Fibroblast of upper back skin (primary cell): ENCODE data around the gene RADIL.

Source experiments
- DNase-seq: peaks from one replicate; pipeline ENCODE4 v3.0.0-alpha.2; 2013

RADIL gene

DNA sequence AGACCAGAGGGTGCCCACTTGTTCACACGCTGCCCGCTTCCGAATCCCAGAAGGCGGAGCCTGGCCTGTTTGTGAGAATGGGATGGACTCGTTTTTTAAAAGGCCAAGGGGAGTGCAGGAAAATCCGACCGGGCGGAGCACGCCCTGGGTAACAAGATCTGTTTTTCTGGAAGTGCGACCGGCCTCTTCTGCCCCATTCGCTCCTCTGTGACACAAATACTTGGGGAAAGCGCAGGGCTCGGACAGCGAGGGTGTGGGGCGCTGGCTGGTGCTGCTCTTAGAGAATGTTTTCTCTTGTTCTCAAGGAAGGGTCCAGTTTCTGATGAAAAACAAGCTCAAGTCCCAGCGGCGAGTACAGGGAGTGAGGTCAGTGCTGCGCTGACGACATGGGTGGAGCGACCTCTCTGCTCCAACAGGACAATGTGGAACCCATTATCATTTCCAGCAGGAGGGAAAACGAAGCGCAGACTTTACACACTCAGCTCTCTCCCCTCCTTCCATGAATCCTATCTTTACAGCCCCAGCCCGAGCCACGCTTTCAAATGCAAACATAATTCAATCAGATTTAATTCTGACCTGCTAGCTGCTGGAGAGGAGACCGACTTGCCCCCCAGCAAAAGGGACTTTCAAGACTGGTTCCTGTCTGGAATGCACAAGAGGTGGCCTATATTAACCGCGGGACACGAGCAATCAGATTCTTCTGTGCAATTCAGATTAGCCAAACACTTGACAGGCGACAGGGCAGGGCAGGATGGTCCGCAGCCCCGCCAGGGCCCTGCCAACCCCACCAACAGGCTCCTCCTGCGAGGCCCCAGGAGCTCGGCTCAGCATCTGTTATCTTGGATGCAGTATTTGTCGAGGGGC lies 1.1 kb downstream of the RADIL start:
- DNase-seq: peak; percentile 70

DNA sequence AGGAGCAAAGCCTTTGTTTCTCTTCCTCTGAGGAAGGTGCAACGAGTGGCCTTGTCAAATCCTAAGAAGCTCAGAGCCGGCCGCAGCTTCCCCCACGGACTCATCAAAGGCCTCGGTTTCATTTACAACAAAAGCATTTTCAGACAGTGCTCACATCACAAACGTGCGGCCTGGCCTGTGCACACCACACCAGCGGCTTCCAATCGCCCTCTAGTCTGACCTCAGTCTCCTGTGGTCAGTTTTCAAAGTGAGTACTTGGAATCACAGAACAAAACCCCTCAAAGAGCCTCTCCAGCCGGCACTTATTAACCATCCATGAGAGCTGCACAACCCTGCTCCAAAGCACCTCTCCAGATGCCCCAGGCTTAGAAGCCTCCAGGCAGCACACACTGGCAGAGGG lies 3.3 kb downstream of the RADIL start:
- peak; percentile 2 for DNase-seq

DNA sequence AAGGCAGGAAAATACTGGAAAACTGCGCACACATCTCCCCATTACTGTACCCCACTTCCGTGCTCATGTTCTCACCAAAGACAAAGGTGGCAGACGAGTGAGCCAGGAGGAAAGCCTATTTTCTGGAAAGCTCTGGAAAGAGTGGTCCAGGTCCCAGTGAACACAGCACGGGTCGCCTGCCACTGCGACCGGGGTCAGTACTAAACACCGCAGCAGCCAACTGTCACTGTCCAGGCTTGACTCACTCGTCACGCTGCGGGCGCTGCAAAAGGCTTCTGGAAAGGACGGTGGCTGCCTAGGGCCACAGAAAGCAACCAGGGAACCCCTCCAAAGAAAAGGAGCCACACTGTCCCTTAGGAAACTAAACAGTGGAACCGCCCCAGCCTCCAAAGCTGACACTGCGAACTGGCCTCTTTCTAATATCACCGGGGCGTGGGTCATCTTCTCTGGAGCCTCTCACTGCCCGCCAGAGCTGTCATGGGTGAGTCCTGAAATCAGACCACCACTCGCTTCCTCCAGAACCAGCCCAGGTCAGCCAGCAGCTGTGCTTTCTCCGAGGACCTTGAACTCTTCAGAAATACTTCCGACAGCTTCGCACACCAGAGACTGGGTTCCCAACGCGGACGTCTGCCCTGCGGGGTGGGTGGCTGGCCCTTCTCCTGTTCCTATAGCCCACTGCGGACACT lies 4.0 kb downstream of the RADIL start:
- no peak for DNase-seq

DNA sequence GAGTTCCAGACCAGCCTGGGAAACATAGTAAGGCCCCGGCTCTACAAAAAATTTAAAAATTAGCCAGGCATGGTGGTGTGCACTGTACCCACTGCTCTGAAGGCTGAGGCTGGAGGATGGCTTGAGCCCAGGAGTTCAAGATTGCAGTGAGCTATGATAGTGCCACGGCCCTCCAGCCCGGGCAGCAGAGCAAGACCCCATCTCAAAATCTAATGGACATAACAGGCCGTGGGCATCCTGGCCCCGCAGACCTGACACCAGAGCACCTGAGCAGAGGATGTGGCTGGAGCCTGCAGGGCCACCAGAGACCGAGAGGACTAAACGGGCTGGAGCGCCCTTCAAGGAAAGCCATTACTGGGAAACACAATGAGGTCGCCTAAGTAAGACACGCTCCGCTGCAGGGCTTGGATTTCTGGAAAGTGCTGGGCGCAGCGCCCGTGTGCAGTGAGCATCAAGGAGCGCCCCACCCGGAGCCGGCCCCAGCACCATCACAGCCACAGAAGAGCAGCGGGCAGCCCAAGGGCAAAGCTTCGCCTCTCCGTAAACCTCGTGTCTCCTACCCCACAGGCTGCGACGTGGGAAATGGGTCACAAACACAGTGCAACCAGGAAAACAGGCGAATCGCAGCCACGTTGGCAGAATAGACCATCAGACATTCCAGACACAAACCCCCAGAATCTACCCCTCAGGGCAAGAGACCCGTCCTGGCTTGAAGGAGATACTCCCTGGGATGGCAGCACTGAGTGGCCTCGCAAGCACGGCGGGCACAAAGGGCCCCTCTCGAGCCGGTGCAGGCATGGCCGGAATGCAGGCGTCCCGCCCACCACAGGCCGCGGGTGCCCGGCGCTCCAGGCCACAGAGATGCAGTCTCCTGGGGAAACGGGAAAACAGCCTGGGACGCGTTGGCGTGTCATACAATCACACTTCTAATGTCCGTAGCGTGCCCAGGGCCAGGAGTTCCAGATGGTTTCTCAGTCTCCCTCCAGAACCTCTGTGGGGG lies 4.9 kb downstream of the RADIL start:
- no peak for DNase-seq

GRCh38 chr7:4876586-4876985 lies 6.9 kb downstream of the RADIL start:
- no peak for DNase-seq

GRCh38 chr7:4875391-4875790 lies 8.1 kb downstream of the RADIL start:
- no peak for DNase-seq

DNA sequence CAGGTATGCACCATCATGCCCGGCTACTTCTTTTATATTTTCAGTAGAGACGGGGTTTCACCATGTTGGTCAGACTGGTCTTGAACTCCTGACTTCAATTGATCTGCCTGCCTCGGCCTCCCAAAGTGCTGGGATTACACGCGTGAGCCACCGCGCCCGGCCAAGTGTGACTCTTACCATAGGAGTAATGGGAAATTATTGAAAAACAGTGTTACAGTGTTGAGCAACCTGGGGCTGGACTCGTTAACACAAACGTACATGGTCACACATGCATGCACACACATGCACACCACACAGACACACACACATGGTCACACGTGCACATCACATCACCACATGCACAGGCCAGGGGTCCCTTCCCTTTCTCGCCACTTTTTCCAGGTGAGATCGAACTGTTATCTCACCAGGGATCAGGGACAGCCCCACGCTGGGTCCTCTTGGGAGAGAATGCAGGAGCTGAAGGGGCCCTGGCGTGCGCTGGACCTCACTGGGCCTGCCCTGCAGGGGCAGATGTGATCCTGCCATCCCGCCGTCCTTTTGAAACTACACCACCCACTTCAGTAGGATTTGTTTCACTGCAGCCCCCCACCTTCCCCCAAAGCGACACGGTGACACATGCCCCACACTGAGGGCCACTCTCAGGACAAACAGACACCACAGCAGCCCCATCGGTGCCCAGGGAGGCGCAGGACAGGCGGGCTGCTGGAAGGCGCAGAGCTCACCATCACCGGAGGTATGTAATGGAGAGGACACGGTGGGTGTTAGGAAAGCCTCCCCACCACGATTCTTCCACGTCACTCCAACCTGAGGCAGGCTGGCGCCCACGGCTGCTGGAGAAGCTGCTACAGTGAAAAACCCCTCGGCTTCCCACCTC lies 10.2 kb downstream of the RADIL start:
- DNase-seq: no peak

DNA sequence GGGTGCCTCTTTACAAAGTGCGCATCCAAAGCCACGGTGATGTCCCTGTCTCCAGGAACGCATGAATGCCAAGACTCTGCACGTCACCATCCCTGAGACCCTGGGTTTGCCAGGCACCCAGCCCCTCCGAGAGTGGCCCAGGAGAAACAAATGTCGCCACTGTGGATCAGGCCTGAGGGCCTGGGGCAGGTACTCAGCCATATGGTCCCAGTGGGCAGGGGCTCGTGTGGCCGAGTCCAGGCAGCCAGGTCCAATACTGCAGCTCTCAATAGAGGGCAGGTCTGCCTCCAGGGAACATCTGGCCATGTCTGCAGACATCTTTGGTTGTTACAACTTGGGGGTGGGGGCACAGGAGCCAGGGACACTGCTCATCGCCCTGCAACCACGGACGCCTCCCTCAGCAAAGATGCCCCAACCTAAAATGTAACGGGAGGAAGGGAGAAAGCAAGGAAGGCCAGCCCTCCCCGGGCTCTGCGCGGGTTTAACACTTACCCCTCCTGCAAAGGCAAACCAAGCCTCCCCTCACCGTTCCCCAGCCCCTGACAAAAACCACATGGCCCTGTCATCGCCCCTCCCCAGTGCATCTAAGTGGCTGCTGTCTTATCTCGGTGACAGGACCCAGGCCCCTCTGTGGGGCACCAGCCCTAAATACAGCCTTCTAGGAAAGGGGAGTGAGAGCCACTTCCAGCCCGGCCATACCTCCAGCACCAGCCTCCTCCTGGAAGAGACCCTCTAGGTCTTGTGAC lies 11.4 kb downstream of the RADIL start:
- DNase-seq: no peak

DNA sequence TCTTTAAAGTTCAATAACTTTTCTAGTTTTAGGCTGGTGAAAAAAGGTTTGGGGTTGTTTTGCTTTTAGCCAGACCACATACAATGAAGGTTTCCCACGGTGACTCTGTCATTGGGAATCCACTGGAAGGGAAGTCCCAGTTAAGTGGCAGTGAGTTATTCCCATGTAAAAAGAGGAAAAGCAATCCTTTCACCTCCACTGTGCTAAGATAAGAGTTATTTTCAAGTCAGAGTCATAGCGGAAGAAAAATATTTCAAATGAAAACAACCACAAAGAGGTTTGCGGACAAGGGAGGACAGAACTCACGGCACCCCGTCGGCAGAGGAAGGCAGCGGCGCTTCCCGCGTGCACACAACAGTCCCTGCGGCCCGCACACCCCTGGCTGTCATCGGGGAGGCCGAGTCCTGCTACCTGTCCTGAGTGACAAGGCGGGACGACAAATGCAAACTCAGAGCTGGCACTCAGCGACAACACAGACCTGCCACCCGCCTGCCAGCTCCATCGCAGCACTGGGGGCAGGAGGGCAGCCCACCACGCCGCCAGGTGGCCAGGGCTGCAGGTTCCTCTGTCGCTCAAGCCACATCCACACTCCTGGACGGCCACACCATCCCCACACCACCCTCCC lies 12.3 kb downstream of the RADIL start:
- DNase-seq: no peak

DNA sequence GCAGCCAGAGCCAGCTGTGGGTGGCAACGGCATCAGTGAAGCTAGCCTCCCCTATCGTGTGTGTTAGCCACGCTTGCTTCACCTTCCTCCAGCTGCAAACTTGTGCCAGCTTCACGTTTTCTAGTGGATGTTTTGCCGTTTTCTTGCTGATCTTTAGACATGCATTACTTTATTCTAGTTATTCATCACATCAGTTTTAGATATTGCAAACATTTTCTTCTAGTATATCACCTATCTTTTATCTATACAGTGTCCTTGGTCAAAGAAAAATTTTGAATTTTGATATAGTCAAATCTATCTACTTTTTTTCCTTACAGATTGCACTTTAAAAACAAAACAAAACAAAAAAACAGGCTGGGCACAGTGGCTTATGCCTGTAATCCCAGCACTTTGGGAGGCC lies 15.0 kb downstream of the RADIL start:
- no peak for DNase-seq

DNA sequence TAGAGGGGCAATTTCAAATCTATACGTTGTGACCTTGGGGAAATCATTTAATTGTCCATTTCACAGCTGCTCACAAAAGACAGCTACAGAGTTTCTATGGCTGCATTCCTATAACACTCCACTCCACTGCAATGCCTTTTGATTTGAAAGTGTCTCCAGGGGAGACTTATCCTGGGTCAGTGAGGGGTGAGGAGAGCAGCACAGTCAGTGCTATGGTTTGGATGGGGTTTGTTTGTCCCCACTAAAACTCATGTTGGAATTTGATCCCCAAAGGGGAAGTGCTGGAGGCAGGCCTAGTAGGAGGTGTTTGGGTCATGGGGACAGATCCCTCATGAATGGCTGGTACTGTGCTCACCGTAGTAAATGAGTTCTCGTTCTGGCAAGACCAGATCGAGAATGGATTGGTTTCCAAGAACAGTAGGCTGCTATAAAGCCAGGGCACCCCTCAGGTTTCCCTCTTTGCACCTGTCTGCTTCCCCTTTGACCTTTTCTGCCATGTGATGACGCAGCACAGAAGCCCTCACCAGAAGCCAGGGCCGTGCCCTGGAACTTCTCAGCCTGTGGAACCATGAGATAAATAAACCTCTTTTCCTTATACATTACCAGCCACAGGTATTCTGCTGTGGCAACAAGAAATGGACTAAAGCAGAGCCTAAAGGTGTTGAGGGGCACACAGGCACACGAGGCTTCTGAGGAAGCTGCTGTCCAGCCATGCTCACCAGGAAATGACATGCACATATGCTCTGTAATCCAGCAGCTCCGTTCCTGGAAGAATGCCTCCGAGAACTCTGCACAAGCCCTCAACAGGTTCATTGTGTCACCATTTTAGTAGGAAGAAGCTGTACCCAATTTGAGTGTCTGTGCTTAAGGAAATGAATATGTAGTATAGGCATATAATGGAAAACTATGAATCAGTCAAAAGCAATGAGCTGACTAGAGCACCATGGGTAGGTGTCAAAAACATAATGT lies 16.7 kb downstream of the RADIL start:
- no peak for DNase-seq

DNA sequence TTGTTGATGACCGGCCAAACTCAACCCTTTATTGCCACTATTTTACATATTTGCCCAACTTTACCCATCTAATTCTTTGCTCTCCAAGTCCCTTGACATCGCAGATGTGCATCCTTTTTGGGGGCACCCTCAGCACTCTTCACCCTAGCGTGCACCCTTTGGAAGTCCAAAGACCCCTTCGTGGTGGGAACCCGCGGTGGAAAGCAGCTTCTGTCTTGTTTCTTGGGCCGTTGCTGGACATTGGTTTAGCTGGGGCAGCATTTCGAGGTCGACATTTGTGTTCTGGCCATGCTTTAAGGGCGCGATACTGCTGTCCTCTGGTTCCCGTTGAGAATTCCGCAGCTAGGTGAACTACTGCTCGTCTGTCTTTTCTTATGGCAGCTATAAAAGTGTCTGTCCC lies 21.4 kb downstream of the RADIL start:
- DNase-seq: no peak

- DNase-seq: peak; percentile 16
Observed at GRCh38 chr7:4861673-4862072, 21.8 kb downstream of the RADIL start, which contains the start of gene PAPOLB. TSS of gene PAPOLB (minus strand) at chr7:4862030. CDS start at chr7:4861810, 220 bp downstream.

- DNase-seq: no peak
Observed at GRCh38 chr7:4861227-4861626, 22.3 kb downstream of the RADIL start.

DNA sequence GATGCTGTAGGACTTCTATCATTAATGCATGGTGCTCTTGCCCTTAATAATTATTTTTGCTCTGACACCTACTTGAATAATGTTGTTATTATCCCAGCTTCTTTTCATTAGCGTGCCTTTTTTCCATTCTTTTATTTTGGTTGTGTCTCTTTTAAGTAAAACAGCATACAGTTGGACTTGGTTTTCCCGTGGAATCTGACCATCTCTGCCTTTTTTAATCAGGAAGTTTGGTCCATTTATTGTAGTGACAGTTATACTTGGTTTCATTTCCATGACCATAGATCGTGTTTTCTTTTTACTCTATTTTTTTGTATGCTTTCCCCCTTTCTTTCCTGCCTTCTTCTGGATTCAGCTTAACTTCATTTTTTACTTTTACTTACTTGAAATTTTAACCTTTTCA lies 26.3 kb downstream of the RADIL start:
- DNase-seq: no peak

DNA sequence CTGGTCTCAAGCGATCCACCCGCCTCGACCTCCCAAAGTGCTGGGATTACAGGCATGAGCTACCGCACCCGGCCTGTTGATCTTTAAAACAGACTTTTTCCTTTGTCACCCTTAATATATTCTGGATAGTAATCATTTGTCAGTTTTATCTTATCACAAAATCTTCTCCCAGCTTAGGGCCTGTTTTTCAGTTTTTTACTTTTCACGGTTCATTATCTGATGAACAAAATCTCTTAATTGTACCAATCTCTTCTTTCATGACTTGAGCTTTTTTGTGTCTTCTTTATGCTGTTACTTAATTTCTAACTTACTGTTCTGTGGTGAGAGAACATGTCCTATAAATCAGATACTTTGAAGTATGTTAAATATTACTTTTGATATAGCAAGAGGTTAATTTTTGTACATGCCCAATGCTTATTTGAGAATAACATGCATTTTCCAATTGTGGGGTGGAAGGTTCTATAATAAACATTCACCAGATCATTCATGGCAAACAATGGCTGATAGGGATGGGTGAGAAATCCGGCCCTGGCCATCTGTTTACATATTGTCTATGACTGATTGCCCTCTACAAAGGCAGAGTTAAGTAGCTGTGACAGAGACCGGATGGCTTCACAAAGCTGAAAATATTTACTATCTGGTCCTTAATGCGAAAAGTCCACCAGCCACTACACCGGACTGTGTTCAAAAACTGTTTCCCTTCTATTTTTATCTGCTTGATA lies 27.0 kb downstream of the RADIL start:
- no peak for DNase-seq

DNA sequence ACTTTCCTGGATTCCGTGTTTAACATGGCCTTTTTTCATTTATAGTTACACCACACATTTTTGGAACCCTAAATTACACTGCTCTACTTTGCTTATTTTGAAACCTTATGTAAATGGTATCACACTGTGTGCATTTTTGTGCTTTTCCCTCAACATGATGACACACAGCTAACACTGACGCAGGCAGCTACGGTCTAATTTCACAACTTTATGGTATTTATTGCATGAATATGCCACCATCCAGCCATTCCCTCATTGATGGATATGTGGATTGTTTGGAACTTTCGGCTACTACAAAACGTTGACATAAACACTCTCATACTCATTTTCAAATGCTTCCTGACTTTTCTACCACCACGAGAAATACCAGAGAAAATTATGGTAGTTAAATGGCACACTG lies 28.6 kb downstream of the RADIL start:
- no peak for DNase-seq

- peak; percentile 8 for DNase-seq
Observed at GRCh38 chr7:4851459-4852422, 31.8 kb downstream of the RADIL start.
